Measurements from ENCODE around the gene TIPARP.

GRCh38 chr3:156644958-156645357 is 29.4 kb upstream of the TIPARP start:
- TF ChIP-seq POLR2A (IDR thresholded peaks at IDR 0.05) (no peak), EP300 (IDR thresholded peaks at IDR 0.05) (no peak)

All from gastroesophageal sphincter (tissue), 2 donors.